LNCaP clone FGC (cell line): Measurements from ENCODE around the gene POTEH.
"Not testable (repeated sequence)": the region's sequence is repeated elsewhere in the genome, so short reads cannot be mapped to it uniquely, and the experiment has no call there.

Source experiments
- DNase-seq: peaks from one replicate; pipeline ENCODE4 v3.0.0-alpha.2; 2011; ENCODE audit warnings: low read depth
- H3K4me3 ChIP-seq: 2 replicates; pipeline ENCODE4 v1.5.1; 2011; ENCODE audit warnings: mild to moderate bottlenecking, low read depth, low read length, control low read depth

POTEH gene

DNA sequence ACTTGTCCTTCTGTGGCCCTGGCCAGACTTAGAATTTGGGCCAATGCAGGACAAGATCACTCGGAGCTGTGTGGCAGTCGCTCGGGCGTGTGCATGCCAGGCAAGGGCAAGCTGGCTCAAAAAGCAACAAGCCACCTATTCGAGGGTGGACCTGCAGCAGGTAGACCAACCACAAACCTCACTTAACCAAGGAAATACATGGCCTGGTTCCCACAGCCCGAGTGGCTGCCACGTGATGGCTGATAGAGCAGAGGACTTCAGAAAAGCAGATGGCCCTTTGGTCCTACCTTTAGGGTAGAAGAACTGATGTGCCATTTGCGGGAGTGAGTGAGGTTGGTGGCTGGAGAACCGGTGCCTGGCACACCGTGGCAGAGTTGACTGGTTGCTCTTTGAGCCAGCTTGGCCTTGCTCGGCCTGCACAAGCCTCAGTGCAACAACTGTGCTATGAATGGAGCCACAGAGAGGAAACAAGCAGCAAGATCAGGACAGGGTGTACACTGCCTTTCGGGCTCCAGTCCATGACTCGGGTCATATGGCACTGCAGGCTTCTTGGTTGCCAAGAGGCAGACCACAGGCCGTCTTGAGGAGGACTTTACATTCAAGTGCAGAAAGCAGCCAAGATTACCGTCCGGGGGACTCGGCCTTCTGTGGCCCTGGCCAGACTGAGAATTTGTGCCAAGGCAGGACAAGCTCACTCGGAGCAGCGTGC lies 39.5 kb downstream of the POTEH start:
- H3K4me3 ChIP-seq, DNase-seq: not testable (repeated sequence)

DNA sequence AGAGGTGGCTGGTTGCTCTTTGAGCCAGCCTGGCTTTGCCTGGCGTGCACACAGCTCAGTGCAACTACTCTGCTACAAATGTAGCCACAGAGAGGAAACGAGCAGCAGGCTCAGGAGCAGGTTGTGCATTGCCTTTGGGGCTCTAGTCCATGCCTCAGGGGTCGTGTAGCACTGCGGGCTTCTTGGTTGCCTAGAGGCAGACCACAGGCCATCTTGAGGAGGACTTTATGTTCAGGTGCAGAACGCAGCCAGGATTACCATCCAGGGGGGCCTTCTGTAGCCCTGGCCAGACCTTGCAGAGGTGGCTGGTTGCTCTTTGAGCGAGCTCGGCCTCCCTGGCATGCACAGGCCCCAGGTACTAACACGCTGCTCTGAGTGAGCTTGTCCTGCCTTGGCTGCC lies 41.2 kb downstream of the POTEH start:
- not testable (repeated sequence) for DNase-seq, H3K4me3 ChIP-seq

DNA sequence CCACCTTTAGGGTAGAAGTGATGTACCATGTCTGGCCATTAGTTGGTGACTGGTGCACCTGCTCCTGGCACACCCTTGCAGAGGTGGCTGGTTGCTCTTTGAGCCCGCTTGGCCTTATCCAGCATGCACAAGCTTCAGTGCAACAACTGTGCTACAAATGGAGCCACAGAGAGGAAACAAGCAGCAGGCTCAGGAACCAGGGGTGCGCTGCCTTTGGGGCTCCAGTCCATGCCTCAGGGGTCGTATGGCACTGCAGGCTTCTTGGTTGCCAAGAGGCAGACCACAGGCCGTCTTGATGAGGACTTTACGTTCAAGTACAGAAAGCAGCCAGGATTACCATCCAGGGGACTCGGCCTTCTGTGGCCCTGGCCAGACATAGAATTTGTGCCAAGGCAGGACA lies 44.6 kb downstream of the POTEH start:
- not testable (repeated sequence) for H3K4me3 ChIP-seq, DNase-seq

DNA sequence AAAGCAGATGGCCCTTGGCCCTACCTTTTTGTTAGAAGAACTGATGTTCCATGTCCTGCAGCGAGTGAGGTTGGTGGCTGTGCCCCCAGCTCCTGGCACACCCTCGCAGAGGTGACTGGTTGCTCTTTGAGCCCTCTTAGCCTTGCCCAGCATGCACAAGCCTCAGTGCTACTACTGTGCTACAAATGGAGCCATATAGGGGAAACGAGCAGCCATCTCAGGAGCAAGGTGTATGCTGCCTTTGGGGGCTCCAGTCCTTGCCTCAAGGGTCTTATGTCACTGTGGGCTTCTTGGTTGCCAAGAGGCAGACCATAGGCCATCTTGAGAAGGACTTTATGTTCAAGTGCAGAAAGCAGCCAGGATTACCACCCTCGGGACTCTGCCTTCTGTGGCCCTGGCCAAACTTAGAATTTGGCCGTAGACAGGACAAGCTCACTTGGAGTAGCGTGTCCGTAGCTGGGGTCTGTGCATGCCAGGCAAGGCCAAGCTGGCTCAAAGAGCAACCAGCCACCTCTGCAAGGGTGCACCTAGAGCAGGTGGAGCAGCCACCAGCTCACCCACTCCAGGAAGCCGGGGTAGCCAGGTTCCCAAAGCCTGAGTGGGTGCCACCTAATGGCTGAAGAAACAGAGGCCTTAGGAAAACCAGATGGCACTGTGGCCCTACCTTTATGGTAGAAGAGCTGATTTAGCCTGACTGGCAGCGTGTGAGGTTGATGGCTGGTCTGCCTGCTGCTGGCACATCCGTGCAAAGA lies 48.5 kb downstream of the POTEH start:
- not testable (repeated sequence) for H3K4me3 ChIP-seq, DNase-seq

DNA sequence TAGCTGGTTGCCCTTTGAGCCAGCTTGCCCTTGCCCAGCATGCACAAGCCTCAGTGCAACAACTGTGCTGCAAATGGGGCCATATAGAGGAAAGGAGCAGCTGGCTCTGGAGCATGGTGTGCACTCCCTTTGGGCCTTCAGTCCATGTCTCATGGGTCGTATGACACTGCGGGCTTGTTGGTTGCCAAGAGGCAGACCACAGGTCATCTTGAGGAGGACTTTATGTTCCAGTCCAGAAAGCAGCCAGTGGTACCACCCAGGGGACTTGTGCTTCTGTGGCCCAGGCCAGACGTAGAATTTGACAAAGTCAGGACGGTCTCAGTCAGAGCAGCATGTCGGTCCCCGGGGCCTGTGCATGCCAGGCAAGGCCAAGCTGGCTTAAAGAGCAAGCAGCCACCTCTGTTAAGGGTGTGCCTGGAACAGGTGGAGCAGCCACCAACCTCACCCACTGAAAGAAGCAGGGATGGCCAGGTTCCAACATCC lies 49.1 kb downstream of the POTEH start:
- not testable (repeated sequence) for H3K4me3 ChIP-seq, DNase-seq

DNA sequence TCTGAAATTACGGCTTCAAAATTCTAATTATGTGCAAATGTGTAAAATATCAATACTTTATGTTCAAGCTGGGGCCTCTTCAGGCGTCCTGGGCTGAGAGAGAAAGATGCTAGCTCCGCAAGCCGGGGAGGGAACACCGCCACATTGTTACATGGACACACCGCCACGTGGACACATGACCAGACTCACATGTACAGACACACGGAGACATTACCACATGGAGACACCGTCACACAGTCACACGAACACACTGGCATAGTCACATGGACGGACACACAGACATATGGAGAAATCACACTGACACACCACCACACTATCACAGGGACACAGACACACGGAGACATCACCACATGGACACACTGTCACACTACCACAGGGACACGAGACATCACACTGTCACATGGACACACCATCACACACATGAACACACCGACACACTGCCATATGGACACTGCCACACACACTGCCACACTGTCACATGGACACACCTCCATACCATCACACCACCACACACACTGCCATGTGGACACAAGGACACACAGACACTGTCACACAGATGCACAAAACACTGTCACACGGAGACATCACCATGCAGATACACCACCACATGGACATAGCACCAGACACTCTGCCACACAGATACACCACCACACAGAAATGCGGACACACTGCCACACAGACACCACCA lies 58.0 kb downstream of the POTEH start:
- H3K4me3 ChIP-seq, DNase-seq: not testable (repeated sequence)

DNA sequence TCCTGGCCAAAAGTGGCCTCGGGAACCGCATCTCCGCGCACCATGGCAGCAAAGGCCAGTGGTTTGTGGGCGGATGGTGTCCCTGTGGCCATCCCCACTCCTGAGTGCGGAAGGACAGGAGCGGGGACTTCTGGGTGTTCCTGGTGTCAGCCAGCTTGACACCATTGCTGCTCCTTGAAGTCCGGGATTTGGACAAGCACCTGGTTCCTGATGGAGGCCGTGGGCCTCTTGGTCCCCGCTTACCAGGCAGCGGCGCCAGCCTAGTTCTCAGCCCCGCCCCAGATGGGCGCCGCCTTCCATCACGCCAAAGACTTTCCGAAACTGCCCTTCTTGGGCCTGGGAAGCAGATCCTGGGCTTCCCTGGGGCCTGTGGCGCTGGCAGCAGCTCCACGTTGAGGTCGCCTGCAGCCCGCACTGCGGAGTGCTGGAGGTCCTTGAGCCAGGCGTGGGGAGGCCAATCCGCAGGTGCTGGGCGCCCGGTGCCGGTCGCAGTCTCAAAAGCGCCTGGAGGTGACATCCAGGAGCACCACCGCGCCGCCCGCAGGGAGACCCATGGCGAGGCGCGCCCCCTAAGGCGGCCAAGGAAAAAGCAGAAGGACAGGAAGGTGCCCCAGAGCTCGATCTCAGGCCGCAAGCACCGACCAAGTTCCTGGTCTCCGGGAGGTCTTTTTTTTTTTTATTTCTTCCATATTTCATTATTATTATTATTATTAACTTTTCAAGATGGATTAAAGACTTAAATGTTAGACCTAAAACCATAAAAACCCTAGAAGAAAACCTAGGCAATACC lies 59.5 kb downstream of the POTEH start:
- H3K4me3 ChIP-seq, DNase-seq: not testable (repeated sequence)

DNA sequence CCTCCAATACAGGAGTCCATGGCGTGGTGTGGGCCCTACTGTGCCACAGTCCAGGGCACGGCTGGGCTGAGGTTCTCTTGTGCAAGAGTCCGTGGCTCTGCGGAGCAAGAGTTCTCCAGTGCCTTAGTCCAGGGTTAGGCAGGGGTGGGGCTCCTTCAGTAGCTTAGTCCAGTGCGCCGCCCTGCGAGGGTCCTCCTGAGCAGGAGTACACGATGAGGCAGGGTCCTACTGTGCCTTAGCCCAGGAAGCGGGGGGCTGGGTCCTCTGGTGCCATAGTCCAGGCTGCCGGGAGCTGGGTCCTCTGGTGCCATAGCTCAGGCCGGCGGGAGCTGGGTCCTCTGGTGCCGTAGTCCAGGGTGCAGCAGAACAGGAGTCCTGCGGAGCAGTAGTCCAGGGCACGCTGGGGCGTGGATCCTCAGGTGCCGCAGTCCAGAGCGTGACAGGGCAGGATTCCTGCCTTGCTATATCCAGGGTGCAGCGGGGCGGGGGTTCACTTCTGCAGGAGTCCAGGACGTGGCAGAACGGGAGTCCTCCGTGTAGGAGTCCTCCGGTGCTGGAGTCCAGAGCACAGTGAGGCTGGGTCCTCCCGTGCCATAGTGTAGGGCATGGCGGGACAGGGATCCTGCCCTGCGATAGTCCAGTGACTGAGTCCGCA lies 69.7 kb downstream of the POTEH start:
- DNase-seq, H3K4me3 ChIP-seq: not testable (repeated sequence)

DNA sequence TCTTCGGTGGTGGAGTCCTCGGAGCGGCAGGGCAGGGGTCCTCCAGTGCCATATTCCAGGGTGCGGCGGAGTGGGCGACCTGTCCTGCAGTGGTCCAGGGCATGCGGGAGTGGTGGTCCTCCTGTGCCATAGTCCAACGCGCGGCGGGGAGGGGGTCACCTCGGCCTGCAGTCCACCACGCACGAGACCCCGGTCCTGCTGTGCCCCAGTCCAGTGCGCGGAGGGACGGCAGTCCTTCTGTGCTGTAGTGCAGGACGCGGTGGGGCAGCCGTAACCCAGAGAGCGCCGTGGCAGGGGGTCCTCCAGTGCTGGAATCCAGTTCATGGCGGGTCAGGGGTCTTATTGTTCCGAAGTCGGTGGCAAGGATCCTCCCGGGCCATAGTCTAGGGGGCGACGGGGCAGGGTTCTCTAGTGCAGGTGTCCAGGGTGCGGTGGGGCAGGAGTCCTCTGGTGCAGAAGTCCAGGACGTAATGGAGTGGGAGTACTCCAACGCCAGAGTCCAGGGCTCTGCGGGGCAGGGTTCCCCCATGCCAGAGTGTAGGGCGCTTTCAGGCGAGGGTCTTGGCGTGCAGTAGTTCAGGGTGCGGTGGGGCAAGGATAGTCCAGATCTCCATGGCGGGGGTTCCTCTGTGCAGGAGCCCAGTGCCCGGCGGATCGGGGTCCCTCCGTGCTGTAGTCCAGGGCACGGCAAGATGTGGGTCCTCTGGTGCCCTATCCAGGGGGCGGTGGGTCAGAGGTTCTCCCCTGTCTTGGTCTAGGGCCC lies 70.7 kb downstream of the POTEH start:
- not testable (repeated sequence) for H3K4me3 ChIP-seq, DNase-seq

DNA sequence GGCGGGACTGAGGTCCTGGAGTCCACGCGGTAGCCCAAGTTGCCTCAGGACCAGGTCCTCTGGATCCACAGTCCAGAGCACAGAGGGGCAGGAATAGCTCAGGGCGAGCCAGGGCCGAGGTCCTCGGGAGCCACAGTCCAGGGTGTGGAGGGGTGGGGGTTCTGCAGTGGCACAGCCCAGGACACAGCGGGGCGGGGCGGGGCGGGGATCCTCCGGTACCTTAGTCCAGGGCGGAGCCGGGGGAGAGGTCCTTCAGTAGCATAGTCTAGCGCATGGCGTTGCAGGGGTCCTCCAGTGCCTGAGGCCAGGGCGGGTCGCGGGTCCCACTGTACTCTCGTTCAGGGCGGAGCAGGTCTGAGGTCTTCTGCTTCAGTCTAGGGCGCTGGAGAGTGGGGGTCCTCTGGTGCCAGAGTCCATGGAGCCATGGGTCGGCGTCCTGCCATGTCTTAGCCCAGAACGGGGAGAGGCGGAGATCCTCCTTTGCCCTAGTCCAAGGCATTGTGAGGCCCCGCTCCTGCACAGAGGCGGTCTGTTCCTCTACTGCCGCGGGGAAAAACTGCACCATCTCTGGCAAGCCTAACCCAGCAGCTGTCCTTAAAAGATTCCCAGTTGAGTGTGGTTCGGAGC lies 71.4 kb downstream of the POTEH start:
- H3K4me3 ChIP-seq, DNase-seq: not testable (repeated sequence)

DNA sequence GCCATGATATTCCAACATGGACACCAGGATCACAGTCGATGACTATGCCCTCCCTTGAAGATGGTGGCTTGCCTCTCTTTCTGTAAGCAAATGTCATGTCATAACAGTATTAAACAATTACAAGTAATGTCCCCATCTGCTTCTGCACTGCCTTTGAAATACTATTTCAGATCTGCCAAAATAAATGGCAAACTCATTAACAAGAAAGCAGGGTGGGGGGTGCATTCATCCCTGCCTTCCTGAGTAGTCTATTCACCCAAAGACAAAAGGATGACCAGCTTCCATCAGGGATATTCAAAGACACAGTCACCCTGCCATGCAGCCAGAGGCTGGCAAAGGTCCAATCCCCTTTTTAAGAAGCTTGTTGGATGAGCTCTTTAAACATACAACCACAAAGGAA lies 73.7 kb downstream of the POTEH start:
- H3K4me3 ChIP-seq, DNase-seq: not testable (repeated sequence)
